Stimulated activated CD8-positive, alpha-beta memory T cell treated with anti-CD3 and anti-CD28 coated beads, Interleukin-12 subunit alpha, Interleukin-12 subunit beta, amount 100 ng/mL, for 1 hour (primary cell): ENCODE data around the gene HABP2.

Experiments
- DNase-seq: peaks from one replicate; pipeline ENCODE4 v3.0.0-alpha.2; 2020; ENCODE audit warnings: low read depth

Gene HABP2

GRCh38 chr10:113552701-113553100 lies at the start of gene HABP2:
Gene HABP2 (plus strand): TSS chr10:113553053. CDS start chr10:113553122, 69 bp downstream.
- DNase-seq: no peak

- DNase-seq: no peak
Measured at GRCh38 chr10:113503930-113504329, 48.9 kb upstream of the HABP2 start.

GRCh38 chr10:113504423-113504822 lies 48.4 kb upstream of the HABP2 start:
- DNase-seq: no peak

- DNase-seq: no peak
Measured at GRCh38 chr10:113506476-113506875, 46.4 kb upstream of the HABP2 start.

- DNase-seq: no peak
Measured at GRCh38 chr10:113511419-113511818, 41.4 kb upstream of the HABP2 start.

- no peak for DNase-seq
Measured at GRCh38 chr10:113515161-113515560, 37.7 kb upstream of the HABP2 start.

- DNase-seq: no peak
Measured at GRCh38 chr10:113515601-113516000, 37.3 kb upstream of the HABP2 start.

- no peak for DNase-seq
Measured at GRCh38 chr10:113516061-113516460, 36.8 kb upstream of the HABP2 start.

GRCh38 chr10:113517165-113517900 lies 35.5 kb upstream of the HABP2 start:
- DNase-seq: no peak

GRCh38 chr10:113517901-113518260 lies 35.0 kb upstream of the HABP2 start:
- no peak for DNase-seq

GRCh38 chr10:113518415-113518814 lies 34.4 kb upstream of the HABP2 start:
- no peak for DNase-seq

GRCh38 chr10:113518816-113519591 lies 33.8 kb upstream of the HABP2 start:
- DNase-seq: no peak

GRCh38 chr10:113519681-113520115 lies 33.2 kb upstream of the HABP2 start:
- DNase-seq: no peak

GRCh38 chr10:113520261-113520660 lies 32.6 kb upstream of the HABP2 start:
- no peak for DNase-seq

GRCh38 chr10:113520690-113521474 lies 32.0 kb upstream of the HABP2 start:
- no peak for DNase-seq

GRCh38 chr10:113521475-113521795 lies 31.4 kb upstream of the HABP2 start:
- DNase-seq: no peak

GRCh38 chr10:113522460-113522859 lies 30.4 kb upstream of the HABP2 start:
- DNase-seq: no peak

- no peak for DNase-seq
Measured at GRCh38 chr10:113523071-113523470, 29.8 kb upstream of the HABP2 start.

GRCh38 chr10:113523628-113524027 lies 29.2 kb upstream of the HABP2 start:
- no peak for DNase-seq

- DNase-seq: no peak
Measured at GRCh38 chr10:113524120-113524519, 28.7 kb upstream of the HABP2 start.

GRCh38 chr10:113524539-113525490 lies 28.0 kb upstream of the HABP2 start:
- DNase-seq: no peak

GRCh38 chr10:113525713-113526112 lies 27.1 kb upstream of the HABP2 start:
- no peak for DNase-seq
